LNCaP clone FGC (cell line): ENCODE measurements around the gene PHF13.

Experiments
- DNase-seq: peaks from one replicate; pipeline ENCODE4 v3.0.0-alpha.2; 2011; ENCODE audit warnings: low read depth
- H3K4me3 ChIP-seq: 2 replicates; pipeline ENCODE4 v1.5.1; 2011; ENCODE audit warnings: mild to moderate bottlenecking, low read depth, low read length, control low read depth
- CTCF ChIP-seq: IDR thresholded peaks from 2 replicates; pipeline ENCODE4 v1.5.1; 2012; ENCODE audit warnings: mild to moderate bottlenecking; ENCODE audit not compliant: control insufficient read depth, insufficient read depth; ENCODE audit errors: extremely low read depth

PHF13 gene

GRCh38 chr1:6614929-6615785 lies 1.6 kb downstream of the PHF13 start:
- DNase-seq = no peak
- H3K4me3 ChIP-seq = peak overlapping the region; percentile 64
- no peak for TF ChIP-seq CTCF

- no peak for DNase-seq
- TF ChIP-seq CTCF = no peak
- H3K4me3 ChIP-seq = no peak overlapping the region
Observed at GRCh38 chr1:6619045-6619444, 5.5 kb downstream of the PHF13 start.

- no peak for DNase-seq
- no peak overlapping the region for H3K4me3 ChIP-seq
- TF ChIP-seq CTCF = no peak
Observed at GRCh38 chr1:6621429-6622391, 8.2 kb downstream of the PHF13 start.

GRCh38 chr1:6622396-6623152 lies 9.0 kb downstream of the PHF13 start:
- no peak overlapping the region for H3K4me3 ChIP-seq
- no peak for DNase-seq
- TF ChIP-seq CTCF = no peak

GRCh38 chr1:6623269-6623965 lies 9.9 kb downstream of the PHF13 start:
- no peak overlapping the region for H3K4me3 ChIP-seq
- no peak for TF ChIP-seq CTCF
- DNase-seq = peak; percentile 63
